ENCODE data around the gene GHITM. TPM values are rescaled to one million over a fixed set of nuclear protein-coding genes. Genes with fewer than 3 reads are reported as not detected.
"Not testable (repeated sequence)": the region's sequence is repeated elsewhere in the genome, so short reads cannot be mapped to it uniquely, and the experiment has no call there.

The GHITM gene
- total RNA-seq, 6 donors from 2014 or later = 40.9 to 130 (median 113) TPM

DNA sequence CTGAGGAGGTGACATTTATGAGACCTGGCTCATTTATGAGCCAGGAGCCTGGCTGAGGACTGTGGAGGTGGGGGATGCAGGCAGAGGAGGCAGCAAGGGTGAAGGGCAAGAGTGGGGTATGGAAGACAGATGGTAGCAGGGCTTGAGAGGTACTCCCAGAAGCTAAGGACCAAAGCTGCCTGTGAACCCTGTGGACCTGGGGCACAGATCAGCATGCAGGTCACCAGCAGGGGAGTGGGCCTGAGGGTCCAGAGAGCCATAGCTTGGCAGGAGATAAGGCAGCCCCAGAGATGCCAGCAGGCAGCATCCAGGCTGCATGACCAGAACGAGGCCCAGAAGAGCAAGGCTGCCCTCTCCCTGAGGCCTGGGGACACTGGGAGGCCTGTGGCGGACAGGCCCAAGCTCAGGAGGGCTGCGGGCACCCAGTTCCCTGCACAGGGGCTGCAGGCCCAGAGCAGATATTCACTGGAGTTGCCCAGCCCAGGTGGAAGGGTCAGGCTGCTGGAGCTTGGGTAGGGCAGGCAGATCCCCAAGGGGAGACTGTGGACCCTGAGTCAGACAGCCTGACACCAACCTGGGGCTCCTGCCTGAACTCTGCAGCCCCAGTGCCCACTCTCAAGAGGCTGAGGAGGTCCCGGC lies 37.6 kb downstream of the GHITM start:
- Histone ChIP-seq H3K27ac (peak overlapping the region in 1 of 4 donors; percentile 13), H3K9me3 (no peaks in the 10 kb centered on the region), H3K27me3 (no peaks in the 10 kb centered on the region), H3K4me1 (no peaks in the 10 kb centered on the region), H3K4me3 (no peak overlapping the region), H3K36me3 (no peaks in the 10 kb centered on the region)
- peak in 1 of 2 donors; percentile 36 for ATAC-seq (ENCODE audit: low FRiP score in 2 of 2)
- DNase-seq = peak in 1 of 2 donors; percentile 51
- TF ChIP-seq EP300 (IDR thresholded peaks at IDR 0.05) (no peak), POLR2A (IDR thresholded peaks at IDR 0.05) (no peak), POLR2AphosphoS5 (IDR thresholded peaks at IDR 0.05) (no peak)
- TF ChIP-seq, protein P1, sequence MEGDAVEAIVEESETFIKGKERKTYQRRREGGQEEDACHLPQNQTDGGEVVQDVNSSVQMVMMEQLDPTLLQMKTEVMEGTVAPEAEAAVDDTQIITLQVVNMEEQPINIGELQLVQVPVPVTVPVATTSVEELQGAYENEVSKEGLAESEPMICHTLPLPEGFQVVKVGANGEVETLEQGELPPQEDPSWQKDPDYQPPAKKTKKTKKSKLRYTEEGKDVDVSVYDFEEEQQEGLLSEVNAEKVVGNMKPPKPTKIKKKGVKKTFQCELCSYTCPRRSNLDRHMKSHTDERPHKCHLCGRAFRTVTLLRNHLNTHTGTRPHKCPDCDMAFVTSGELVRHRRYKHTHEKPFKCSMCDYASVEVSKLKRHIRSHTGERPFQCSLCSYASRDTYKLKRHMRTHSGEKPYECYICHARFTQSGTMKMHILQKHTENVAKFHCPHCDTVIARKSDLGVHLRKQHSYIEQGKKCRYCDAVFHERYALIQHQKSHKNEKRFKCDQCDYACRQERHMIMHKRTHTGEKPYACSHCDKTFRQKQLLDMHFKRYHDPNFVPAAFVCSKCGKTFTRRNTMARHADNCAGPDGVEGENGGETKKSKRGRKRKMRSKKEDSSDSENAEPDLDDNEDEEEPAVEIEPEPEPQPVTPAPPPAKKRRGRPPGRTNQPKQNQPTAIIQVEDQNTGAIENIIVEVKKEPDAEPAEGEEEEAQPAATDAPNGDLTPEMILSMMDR (IDR thresholded peaks at IDR 0.05) = no peak
- WGBS, 2 donors = 74% methylated on average over 4 of the region's 4 CpGs; no CpG with 5 or more reads in 1 of the 2 donors

GRCh38 chr10:84177541-84178141 lies 38.3 kb downstream of the GHITM start:
- Histone ChIP-seq H3K9me3 (no peaks in the 10 kb centered on the region), H3K4me3 (no peak overlapping the region), H3K27ac (peak overlapping the region in 1 of 4 donors; percentile 13), H3K4me1 (no peaks in the 10 kb centered on the region), H3K27me3 (no peaks in the 10 kb centered on the region), H3K36me3 (no peaks in the 10 kb centered on the region)
- TF ChIP-seq POLR2AphosphoS5 (IDR thresholded peaks at IDR 0.05) = no peak
- TF ChIP-seq EP300 (IDR thresholded peaks at IDR 0.05) = no peak
- TF ChIP-seq, protein P1 (IDR thresholded peaks at IDR 0.05) = no peak
- no peak for TF ChIP-seq POLR2A (IDR thresholded peaks at IDR 0.05)
- peak in 1 of 2 donors; percentile 40 for DNase-seq
- 68 to 74% methylated on average over 6 to 8 of the region's 8 CpGs for WGBS, 2 donors
- ATAC-seq (ENCODE audit: low FRiP score in 2 of 2) = peak in 1 of 2 donors; percentile 58

DNA sequence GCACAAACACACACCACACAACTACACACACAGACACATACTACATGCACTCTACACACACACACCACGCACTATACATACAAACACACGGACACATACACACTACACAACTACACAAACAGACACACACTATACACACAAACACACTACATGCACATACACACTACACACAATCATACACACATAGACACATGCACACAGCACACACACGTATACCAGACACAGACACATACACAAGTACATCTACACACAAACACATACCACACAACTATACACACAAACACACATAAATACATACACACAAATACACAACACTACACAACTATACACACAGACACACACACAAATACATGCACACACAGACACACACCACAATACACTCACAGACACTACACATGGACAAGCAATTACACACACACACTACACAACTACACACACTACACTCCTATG lies 38.9 kb downstream of the GHITM start:
- 94 to 98% methylated on average over 3 of the region's 3 CpGs for WGBS, 2 donors
- no peak for DNase-seq
- Histone ChIP-seq H3K27me3 (no peaks in the 10 kb centered on the region), H3K36me3 (no peaks in the 10 kb centered on the region), H3K4me3 (no peak overlapping the region), H3K4me1 (no peaks in the 10 kb centered on the region), H3K27ac (no peak overlapping the region), H3K9me3 (no peaks in the 10 kb centered on the region)
- TF ChIP-seq, protein P1 (IDR thresholded peaks at IDR 0.05) = no peak
- TF ChIP-seq POLR2A (IDR thresholded peaks at IDR 0.05) = no peak
- no peak for TF ChIP-seq POLR2AphosphoS5 (IDR thresholded peaks at IDR 0.05)
- no peak for TF ChIP-seq EP300 (IDR thresholded peaks at IDR 0.05)
- no peak for ATAC-seq (ENCODE audit: low FRiP score in 2 of 2)

DNA sequence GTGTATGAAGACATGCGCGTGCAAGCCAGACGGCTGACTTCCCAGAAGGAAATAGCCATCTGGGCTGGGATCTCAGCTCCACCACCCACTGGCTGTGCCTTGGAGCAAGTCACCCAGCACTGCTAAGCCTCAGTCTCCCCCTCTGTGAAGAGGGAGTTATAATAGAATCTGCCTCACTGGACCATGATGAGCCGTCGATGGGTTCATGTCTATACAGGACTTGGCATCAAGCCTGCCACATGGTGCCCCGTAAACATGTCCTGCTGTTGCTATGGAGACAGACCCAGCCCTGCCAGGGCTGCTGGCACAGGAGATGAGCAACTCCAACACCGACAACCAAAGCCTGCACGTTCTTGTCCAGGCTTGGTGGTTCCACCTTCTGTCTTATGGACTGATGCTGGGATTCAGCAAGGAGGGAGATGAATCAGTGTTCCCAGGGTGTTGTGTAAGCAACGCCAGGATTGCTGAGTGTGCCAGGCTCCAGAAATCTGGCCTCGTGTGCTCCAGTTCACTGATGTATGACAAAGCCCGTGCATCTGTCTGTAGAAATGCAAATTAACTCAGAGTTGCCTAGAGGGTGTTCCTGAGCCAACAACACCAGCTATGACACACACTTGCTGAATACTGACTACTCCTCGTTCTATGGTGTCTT lies 39.9 kb downstream of the GHITM start:
- Histone ChIP-seq H3K9me3 (no peaks in the 10 kb centered on the region), H3K27me3 (no peaks in the 10 kb centered on the region), H3K4me1 (no peaks in the 10 kb centered on the region), H3K36me3 (no peaks in the 10 kb centered on the region), H3K27ac (no peak overlapping the region), H3K4me3 (no peak overlapping the region)
- ATAC-seq (ENCODE audit: low FRiP score in 2 of 2) (peak in 1 of 2 donors; percentile 34), DNase-seq (no peak)
- 66 to 83% methylated on average over 5 to 12 of the region's 12 CpGs for WGBS, 2 donors
- TF ChIP-seq POLR2A (IDR thresholded peaks at IDR 0.05) = no peak
- no peak for TF ChIP-seq EP300 (IDR thresholded peaks at IDR 0.05)
- no peak for TF ChIP-seq POLR2AphosphoS5 (IDR thresholded peaks at IDR 0.05)
- TF ChIP-seq, protein P1 (IDR thresholded peaks at IDR 0.05) = no peak

DNA sequence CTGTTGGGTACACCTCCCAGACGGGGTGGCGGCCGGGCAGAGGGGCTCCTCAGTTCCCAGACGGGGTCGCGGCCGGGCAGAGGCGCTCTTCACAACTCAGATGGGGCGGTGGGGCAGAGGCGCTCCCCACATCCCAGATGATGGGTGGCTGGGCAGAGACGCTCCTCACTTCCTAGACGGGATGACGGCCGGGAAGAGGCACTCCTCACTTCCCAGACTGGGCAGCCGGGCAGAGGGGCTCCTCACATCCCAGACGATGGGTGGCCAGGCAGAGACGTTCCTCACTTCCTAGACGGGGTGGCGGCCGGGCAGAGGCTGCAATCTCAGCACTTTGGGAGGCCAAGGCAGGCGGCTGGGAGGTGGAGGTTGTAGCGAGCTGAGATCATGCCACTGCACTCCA lies 41.1 kb downstream of the GHITM start:
- DNase-seq = peak in 1 of 2 donors; percentile 73
- H3K9me3 ChIP-seq; H3K36me3 ChIP-seq; H3K27me3 ChIP-seq; ATAC-seq (ENCODE audit: low FRiP score in 2 of 2); H3K4me1 ChIP-seq; H3K4me3 ChIP-seq; H3K27ac ChIP-seq: not testable (repeated sequence)
- 90 to 93% methylated on average over 6 to 17 of the region's 22 CpGs for WGBS, 2 donors

Measured in upper lobe of left lung (tissue), 6 donors.